Osteoblast (primary cell): Measurements from ENCODE around the gene SNRPA1. TPM values are rescaled to one million over a fixed set of nuclear protein-coding genes. Genes with fewer than 3 reads are reported as not detected.

Experiments used
- DNase-seq: peaks from one replicate; pipeline ENCODE4 v3.0.0; 2011; ENCODE audit warnings: low spot score, mixed read lengths; ENCODE audit not compliant: insufficient read length; ENCODE audit errors: missing footprints
- H2AFZ ChIP-seq: 2 replicates; pipeline ENCODE4 v1.6.0; 2011; ENCODE audit warnings: mild to moderate bottlenecking, low read length
- H3K27ac ChIP-seq: 2 replicates; pipeline ENCODE4 v1.5.1; 2011; ENCODE audit warnings: mild to moderate bottlenecking, low read depth, low read length, moderate library complexity
- H3K27me3 ChIP-seq: 2 replicates; pipeline ENCODE4 v1.6.0; 2012; ENCODE audit warnings: mild to moderate bottlenecking, control low read depth, inconsistent platforms, low read length, moderate library complexity; ENCODE audit not compliant: insufficient read depth
- H3K36me3 ChIP-seq: 2 replicates; pipeline ENCODE4 v1.5.1; 2011; ENCODE audit warnings: mild to moderate bottlenecking, low read length, control low read depth, moderate library complexity; ENCODE audit not compliant: insufficient read depth
- H3K4me1 ChIP-seq: 2 replicates; pipeline ENCODE4 v1.5.1; 2011; ENCODE audit warnings: mild to moderate bottlenecking, low read length, control low read depth, moderate library complexity; ENCODE audit not compliant: insufficient read depth
- H3K4me2 ChIP-seq: 2 replicates; pipeline ENCODE4 v1.6.0; 2011; ENCODE audit warnings: mild to moderate bottlenecking, low read length; ENCODE audit not compliant: insufficient read depth
- H3K4me3 ChIP-seq: fragments of 200-600 bp; sonication (generic); 3 replicates; pipeline ENCODE4 v1.5.1; 2012; ENCODE audit warnings: mild to moderate bottlenecking, low read length, inconsistent platforms; ENCODE audit not compliant: insufficient read depth
- H3K79me2 ChIP-seq: 2 replicates; pipeline ENCODE4 v1.6.0; 2012; ENCODE audit warnings: mild to moderate bottlenecking, low read length, control low read depth, inconsistent platforms; ENCODE audit not compliant: insufficient read depth
- H3K9me3 ChIP-seq: 2 replicates; pipeline ENCODE4 v1.5.1; 2011; ENCODE audit warnings: low read depth, low read length, control low read depth
- H4K20me1 ChIP-seq: 2 replicates; pipeline ENCODE4 v1.6.0; 2012; ENCODE audit warnings: mild to moderate bottlenecking, low read length, control low read depth; ENCODE audit not compliant: insufficient read depth
- CTCF ChIP-seq: IDR thresholded peaks from 2 replicates; pipeline ENCODE4 v1.5.1; 2011; ENCODE audit warnings: mild to moderate bottlenecking, low read depth, low read length, moderate library complexity; ENCODE audit errors: extremely low read depth
- total RNA-seq: library from RNA; depleted of rRNA; stranded (reverse); fragments of >200 nt; gene quantifications from 2 replicates; pipeline ENCODE4 v1.2.3, GENCODE V29; 2012

The SNRPA1 gene
- total RNA-seq, 1 donor: 9.8 TPM

- Histone ChIP-seq H3K9me3 (no peaks in the 10 kb centered on the region), H3K4me1 (peaks cover 39% of the 10 kb centered on the region), H3K27ac (peak overlapping the region; percentile 1), H3K79me2 (peaks cover 100% of the 10 kb centered on the region), H3K27me3 (no peaks in the 10 kb centered on the region), H3K4me3 (no peak overlapping the region), H4K20me1 (peaks cover 76% of the 10 kb centered on the region), H3K36me3 (peaks cover 17% of the 10 kb centered on the region), H3K4me2 (peak overlapping the region; percentile 27), H2AFZ (no peak overlapping the region)
- DNase-seq: no peak
- TF ChIP-seq CTCF: no peak
Measured at GRCh38 chr15:101244036-101244781, 50.8 kb downstream of the SNRPA1 start.

GRCh38 chr15:101243420-101243819 is 51.6 kb downstream of the SNRPA1 start:
- H3K27me3 ChIP-seq: no peaks in the 10 kb centered on the region
- peaks cover 73% of the 10 kb centered on the region for H4K20me1 ChIP-seq
- DNase-seq: no peak
- no peak overlapping the region for H3K4me2 ChIP-seq
- H2AFZ ChIP-seq: no peak overlapping the region
- no peak overlapping the region for H3K4me3 ChIP-seq
- no peaks in the 10 kb centered on the region for H3K9me3 ChIP-seq
- H3K79me2 ChIP-seq: peaks cover 100% of the 10 kb centered on the region
- H3K27ac ChIP-seq: peak overlapping the region; percentile 41
- TF ChIP-seq CTCF: no peak
- H3K4me1 ChIP-seq: peaks cover 39% of the 10 kb centered on the region
- H3K36me3 ChIP-seq: peaks cover 14% of the 10 kb centered on the region

GRCh38 chr15:101242999-101243336 is 52.1 kb downstream of the SNRPA1 start:
- Histone ChIP-seq H3K27ac (peak overlapping the region; percentile 41), H4K20me1 (peaks cover 69% of the 10 kb centered on the region), H3K4me3 (no peak overlapping the region), H3K4me1 (peaks cover 39% of the 10 kb centered on the region), H3K9me3 (no peaks in the 10 kb centered on the region), H3K4me2 (peak overlapping the region; percentile 13), H3K36me3 (peaks cover 10% of the 10 kb centered on the region), H2AFZ (no peak overlapping the region), H3K27me3 (no peaks in the 10 kb centered on the region), H3K79me2 (peaks cover 100% of the 10 kb centered on the region)
- DNase-seq: no peak
- no peak for TF ChIP-seq CTCF

- Histone ChIP-seq H3K27me3 (no peaks in the 10 kb centered on the region), H3K36me3 (peaks cover 10% of the 10 kb centered on the region), H3K79me2 (peaks cover 100% of the 10 kb centered on the region), H3K4me3 (no peak overlapping the region), H3K27ac (peak overlapping the region; percentile 44), H3K9me3 (no peaks in the 10 kb centered on the region), H4K20me1 (peaks cover 64% of the 10 kb centered on the region), H3K4me2 (peak overlapping the region; percentile 13), H2AFZ (no peak overlapping the region), H3K4me1 (peaks cover 41% of the 10 kb centered on the region)
- DNase-seq: peak; percentile 87
- no peak for TF ChIP-seq CTCF
Measured at GRCh38 chr15:101242160-101242998, 52.7 kb downstream of the SNRPA1 start.
